ENCODE data around the gene CEBPE.

The CEBPE gene

DNA sequence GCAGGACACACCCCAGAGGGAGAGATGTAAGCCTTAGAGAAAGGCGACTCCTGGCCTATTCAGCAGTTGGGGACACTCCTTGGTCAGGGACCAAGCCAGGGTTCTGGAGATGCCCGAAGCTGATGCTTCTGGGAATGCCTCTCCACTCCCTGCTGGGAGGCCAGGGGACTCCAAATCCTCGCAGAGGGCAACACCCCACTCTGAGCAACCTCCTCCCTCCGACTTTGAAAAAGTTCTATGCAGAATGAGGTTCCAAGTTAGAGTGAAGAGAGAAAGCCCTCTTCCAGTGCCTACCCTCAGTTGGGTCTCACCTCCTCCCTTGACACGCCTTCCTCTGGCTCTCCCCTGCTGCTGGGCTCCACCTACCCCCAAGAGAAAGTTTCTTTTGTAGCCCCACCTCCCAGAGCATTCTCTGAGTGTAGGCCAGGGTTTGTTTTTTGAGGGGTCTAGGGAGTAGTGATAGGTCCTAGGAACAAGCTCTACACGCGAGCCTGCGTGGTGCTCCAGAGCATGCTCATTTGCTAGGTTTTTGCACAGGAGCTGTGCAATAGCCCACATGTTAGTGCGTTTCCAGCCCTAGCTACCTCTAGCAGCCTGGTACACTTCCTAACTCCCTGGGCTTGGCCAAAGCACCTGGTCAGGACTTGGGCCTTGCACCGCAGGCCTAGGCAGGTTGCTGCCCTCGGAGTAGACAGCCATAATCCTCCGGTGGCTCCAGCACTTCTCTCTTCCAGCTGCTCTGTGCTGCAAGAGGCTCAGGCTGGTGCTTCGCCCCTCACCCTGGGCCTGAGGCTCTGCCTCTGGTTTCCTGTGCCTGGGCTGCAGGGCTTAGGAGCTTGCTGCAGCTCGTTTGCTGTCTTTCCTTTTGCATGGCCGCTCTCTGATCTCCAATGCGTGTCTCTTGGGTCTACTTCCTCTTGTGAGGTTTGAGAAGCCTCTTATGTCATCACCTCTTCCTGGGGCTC is 590 bp upstream of the CEBPE start:
- no peaks in the 10 kb centered on the region for H3K9me3 ChIP-seq (ENCODE audit: low read length)
- H3K4me2 ChIP-seq (ENCODE audit: low read length): peak overlapping the region; percentile 55; the same call in 1 of the 2 replicates
- TF ChIP-seq EZH2 (IDR thresholded peaks at IDR 0.05; ENCODE audit: borderline replicate concordance, low read length): no peak
- TF ChIP-seq, protein P1, sequence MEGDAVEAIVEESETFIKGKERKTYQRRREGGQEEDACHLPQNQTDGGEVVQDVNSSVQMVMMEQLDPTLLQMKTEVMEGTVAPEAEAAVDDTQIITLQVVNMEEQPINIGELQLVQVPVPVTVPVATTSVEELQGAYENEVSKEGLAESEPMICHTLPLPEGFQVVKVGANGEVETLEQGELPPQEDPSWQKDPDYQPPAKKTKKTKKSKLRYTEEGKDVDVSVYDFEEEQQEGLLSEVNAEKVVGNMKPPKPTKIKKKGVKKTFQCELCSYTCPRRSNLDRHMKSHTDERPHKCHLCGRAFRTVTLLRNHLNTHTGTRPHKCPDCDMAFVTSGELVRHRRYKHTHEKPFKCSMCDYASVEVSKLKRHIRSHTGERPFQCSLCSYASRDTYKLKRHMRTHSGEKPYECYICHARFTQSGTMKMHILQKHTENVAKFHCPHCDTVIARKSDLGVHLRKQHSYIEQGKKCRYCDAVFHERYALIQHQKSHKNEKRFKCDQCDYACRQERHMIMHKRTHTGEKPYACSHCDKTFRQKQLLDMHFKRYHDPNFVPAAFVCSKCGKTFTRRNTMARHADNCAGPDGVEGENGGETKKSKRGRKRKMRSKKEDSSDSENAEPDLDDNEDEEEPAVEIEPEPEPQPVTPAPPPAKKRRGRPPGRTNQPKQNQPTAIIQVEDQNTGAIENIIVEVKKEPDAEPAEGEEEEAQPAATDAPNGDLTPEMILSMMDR (IDR thresholded peaks at IDR 0.05; ENCODE audit: low read length): no peak
- H3K9me2 ChIP-seq (ENCODE audit: low read depth, low read length): no peaks in the 10 kb centered on the region
- no peaks in the 10 kb centered on the region for H3K27me3 ChIP-seq (ENCODE audit: insufficient read depth, low read length)
- H3F3A ChIP-seq (ENCODE audit: insufficient read depth, low read length): no peaks in the 10 kb centered on the region
- peak overlapping the region; percentile 8; the same call in 1 of the 2 replicates for H3K9ac ChIP-seq (ENCODE audit: low read length)
- no peak overlapping the region; the same call in 1 of the 2 replicates for H2AFZ ChIP-seq (ENCODE audit: low read length)
- H3K4me3 ChIP-seq (ENCODE audit: low read depth, low read length, poor library complexity, severe bottlenecking): no peak overlapping the region
- no peaks in the 10 kb centered on the region for H3K36me3 ChIP-seq (ENCODE audit: insufficient read depth, low read length)
- no peaks in the 10 kb centered on the region for H3K79me2 ChIP-seq (ENCODE audit: insufficient read depth, low read length)
- H4K20me1 ChIP-seq (ENCODE audit: insufficient read depth, low read length): no peaks in the 10 kb centered on the region
- H3K27ac ChIP-seq (ENCODE audit: low read depth, low read length, poor library complexity, severe bottlenecking): peak overlapping the region; percentile 67
- H3K4me1 ChIP-seq (ENCODE audit: insufficient read depth, low read length, severe bottlenecking): peaks cover 24% of the 10 kb centered on the region

DNA sequence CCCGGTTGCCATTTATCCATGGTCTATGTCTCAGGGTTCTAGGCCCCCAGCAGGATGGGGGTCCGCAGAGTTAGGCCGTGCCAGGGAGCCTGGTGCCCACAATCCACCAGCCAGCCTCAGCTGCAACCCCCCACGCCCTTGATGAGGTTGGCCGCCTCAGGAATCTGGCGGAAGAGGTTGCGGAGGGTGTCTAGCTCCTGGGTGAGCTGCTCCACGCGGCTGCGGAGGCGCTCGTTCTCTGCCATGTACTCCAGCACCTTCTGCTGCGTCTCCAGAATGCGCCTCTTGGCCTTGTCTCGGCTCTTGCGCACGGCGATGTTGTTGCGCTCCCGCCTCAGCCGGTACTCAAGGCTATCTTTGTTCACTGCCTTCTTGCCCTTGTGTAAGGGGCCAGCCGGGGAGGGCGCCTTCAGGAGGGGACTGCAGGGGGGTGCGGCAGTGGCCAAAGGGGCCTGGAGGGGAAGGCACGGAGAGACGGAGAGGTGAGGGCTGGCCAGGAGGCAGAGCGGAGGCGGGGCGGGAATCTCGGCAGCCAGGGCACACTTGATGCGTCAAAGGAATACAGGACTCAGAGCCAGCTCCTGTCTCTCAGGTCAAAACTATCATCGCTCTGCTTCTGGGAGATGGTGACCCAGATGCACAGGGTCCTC is 1.6 kb downstream of the CEBPE start:
- Histone ChIP-seq H3K36me3 (ENCODE audit: insufficient read depth, low read length) (no peaks in the 10 kb centered on the region), H3K4me3 (ENCODE audit: low read depth, low read length, poor library complexity, severe bottlenecking) (no peak overlapping the region), H3F3A (ENCODE audit: insufficient read depth, low read length) (no peaks in the 10 kb centered on the region), H3K4me2 (ENCODE audit: low read length) (no peak overlapping the region), H3K9ac (ENCODE audit: low read length) (no peak overlapping the region), H3K27ac (ENCODE audit: low read depth, low read length, poor library complexity, severe bottlenecking) (no peak overlapping the region), H3K79me2 (ENCODE audit: insufficient read depth, low read length) (no peaks in the 10 kb centered on the region), H3K9me2 (ENCODE audit: low read depth, low read length) (no peaks in the 10 kb centered on the region), H4K20me1 (ENCODE audit: insufficient read depth, low read length) (no peaks in the 10 kb centered on the region), H3K4me1 (ENCODE audit: insufficient read depth, low read length, severe bottlenecking) (peaks cover 24% of the 10 kb centered on the region), H3K27me3 (ENCODE audit: insufficient read depth, low read length) (no peaks in the 10 kb centered on the region), H3K9me3 (ENCODE audit: low read length) (no peaks in the 10 kb centered on the region), H2AFZ (ENCODE audit: low read length) (no peak overlapping the region)
- TF ChIP-seq, protein P1 (IDR thresholded peaks at IDR 0.05; ENCODE audit: low read length): no peak
- no peak for TF ChIP-seq EZH2 (IDR thresholded peaks at IDR 0.05; ENCODE audit: borderline replicate concordance, low read length)

DNA sequence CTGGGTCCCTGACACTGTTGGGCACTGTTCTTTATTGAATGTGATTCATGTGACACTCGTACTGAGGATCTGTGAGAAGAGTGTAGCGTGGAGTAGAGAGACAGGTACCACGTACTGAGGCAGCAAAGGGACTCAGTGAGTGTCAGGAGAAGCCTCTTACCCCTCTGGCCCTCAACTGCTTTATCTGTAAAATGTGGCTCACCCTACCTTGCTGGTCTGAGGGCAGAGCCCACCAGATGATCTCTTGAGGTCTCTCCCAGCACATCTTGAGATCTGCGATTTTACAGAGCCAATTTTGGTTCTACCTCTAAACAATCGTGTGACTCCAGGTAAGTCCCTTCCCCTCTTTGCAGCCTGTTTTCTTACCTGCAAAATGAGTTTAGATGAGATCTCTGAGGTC is 3.1 kb downstream of the CEBPE start:
- Histone ChIP-seq H3K9me2 (ENCODE audit: low read depth, low read length) (no peaks in the 10 kb centered on the region), H3K36me3 (ENCODE audit: insufficient read depth, low read length) (no peaks in the 10 kb centered on the region), H2AFZ (ENCODE audit: low read length) (no peak overlapping the region), H3K9ac (ENCODE audit: low read length) (no peak overlapping the region), H3K4me1 (ENCODE audit: insufficient read depth, low read length, severe bottlenecking) (peaks cover 19% of the 10 kb centered on the region), H4K20me1 (ENCODE audit: insufficient read depth, low read length) (no peaks in the 10 kb centered on the region), H3K9me3 (ENCODE audit: low read length) (no peaks in the 10 kb centered on the region), H3K4me3 (ENCODE audit: low read depth, low read length, poor library complexity, severe bottlenecking) (no peak overlapping the region), H3F3A (ENCODE audit: insufficient read depth, low read length) (no peaks in the 10 kb centered on the region), H3K4me2 (ENCODE audit: low read length) (no peak overlapping the region), H3K79me2 (ENCODE audit: insufficient read depth, low read length) (no peaks in the 10 kb centered on the region), H3K27me3 (ENCODE audit: insufficient read depth, low read length) (peaks cover 3% of the 10 kb centered on the region; the same call in 1 of the 2 replicates), H3K27ac (ENCODE audit: low read depth, low read length, poor library complexity, severe bottlenecking) (no peak overlapping the region)
- TF ChIP-seq EZH2 (IDR thresholded peaks at IDR 0.05; ENCODE audit: borderline replicate concordance, low read length): no peak
- TF ChIP-seq, protein P1 (IDR thresholded peaks at IDR 0.05; ENCODE audit: low read length): no peak

Data from OCI-LY1 (cell line).